ENCODE results near the gene CDK5RAP3. TPM values are rescaled to one million over a fixed set of nuclear protein-coding genes. Genes with fewer than 3 reads are reported as not detected.

CDK5RAP3 gene
- polyA plus RNA-seq, 1 donor, result 80.2 TPM

GRCh38 chr17:47948706-47949196 lies 22.2 kb upstream of the CDK5RAP3 start:
- no peak for DNase-seq (ENCODE audit: low read depth)

DNA sequence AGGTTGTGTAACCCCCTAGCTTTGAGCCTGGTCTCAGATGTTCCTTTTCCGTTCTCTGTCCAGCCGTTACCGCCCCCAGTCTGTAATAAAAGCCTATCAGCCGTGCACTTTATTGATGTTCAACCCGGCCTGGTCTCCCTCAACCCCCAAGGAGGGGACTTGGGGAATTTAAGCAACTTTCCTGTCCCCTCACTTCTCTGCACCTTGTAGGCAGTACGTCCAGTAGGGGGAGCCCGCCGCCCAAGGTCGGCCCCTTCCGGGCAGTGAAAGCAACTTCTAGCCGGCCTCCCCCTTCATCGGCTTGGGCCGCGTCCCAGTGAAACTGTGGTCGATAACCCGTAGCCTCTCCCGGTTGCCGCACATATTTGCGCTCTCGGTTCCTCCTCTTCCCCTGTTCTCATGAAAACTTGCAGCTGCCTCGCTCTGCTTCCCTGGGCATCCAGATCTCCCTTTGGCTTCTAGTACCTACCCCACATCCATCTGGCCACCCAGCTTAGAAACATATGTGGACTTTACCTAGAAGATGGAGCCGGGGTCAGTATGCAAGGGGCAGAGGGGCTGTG lies 21.6 kb upstream of the CDK5RAP3 start:
- no peak for DNase-seq (ENCODE audit: low read depth)

- no peak for DNase-seq (ENCODE audit: low read depth)
Observed at GRCh38 chr17:47949946-47950345, 21.0 kb upstream of the CDK5RAP3 start.

GRCh38 chr17:47950448-47950847 lies 20.5 kb upstream of the CDK5RAP3 start:
- no peak for DNase-seq (ENCODE audit: low read depth)

DNA sequence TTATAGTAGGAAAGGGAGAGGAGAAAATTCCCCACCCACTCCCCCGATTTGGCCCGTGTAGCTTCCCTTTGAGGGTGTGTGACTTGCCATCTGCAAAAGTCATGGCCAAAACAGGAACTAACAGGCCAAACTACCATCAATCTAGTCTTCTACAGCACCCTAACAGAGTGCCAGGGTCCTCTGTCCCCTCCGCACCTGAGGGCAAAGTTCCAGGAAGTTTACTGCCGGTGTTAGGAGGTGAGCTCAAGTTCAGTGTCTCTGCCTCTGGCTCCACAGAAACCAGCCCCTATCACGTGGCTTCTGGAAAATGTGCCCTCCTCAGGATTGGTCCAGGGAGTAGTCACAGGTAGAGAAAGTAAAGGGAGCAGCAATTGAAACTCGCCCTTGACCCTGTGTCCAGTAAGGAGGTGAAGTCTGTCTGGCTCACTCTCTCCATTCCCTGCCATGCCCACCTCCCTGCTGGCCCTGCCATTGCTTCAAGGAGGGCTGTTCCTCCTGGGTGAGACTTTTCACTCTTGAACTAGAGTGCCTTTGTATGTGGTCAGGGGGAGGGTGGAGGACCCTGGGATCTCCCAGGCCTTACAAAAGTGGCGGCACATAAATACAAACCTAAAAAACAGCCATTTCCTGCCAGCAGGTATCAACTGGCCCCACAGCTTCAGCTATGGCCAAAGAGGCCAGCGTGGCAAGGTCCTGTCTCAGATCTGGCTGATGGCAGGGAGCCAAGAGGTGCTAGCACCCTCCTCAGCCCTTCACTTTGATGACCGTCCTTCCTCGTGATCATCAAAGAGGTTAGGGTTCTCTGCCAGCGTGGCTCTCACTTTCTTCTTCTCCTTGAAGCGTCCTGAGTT lies 18.5 kb upstream of the CDK5RAP3 start:
- no peak for DNase-seq (ENCODE audit: low read depth)

DNA sequence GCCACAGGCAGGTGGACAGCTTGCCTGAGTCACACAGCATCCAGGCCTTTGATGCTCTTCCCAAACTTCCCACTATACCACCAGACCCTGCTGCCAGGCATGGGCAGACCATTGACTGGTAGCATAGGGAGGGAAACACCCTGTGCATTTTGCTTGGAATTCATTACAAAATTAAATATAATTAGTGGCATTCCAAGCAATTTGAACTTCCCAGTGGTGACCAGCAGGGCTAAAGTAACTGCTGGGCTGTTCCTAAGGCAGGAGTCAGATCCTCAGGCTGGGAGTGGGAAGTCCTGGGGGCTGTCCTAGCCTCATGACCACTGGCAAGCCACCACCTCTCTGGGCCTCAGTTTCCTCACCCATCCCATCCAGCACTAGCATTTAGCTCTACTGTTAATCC lies 17.0 kb upstream of the CDK5RAP3 start:
- no peak for DNase-seq (ENCODE audit: low read depth)

GRCh38 chr17:47955497-47956461 lies 15.1 kb upstream of the CDK5RAP3 start:
- no peak for DNase-seq (ENCODE audit: low read depth)

- no peak for DNase-seq (ENCODE audit: low read depth)
Observed at GRCh38 chr17:47956791-47957590, 13.9 kb upstream of the CDK5RAP3 start.

DNA sequence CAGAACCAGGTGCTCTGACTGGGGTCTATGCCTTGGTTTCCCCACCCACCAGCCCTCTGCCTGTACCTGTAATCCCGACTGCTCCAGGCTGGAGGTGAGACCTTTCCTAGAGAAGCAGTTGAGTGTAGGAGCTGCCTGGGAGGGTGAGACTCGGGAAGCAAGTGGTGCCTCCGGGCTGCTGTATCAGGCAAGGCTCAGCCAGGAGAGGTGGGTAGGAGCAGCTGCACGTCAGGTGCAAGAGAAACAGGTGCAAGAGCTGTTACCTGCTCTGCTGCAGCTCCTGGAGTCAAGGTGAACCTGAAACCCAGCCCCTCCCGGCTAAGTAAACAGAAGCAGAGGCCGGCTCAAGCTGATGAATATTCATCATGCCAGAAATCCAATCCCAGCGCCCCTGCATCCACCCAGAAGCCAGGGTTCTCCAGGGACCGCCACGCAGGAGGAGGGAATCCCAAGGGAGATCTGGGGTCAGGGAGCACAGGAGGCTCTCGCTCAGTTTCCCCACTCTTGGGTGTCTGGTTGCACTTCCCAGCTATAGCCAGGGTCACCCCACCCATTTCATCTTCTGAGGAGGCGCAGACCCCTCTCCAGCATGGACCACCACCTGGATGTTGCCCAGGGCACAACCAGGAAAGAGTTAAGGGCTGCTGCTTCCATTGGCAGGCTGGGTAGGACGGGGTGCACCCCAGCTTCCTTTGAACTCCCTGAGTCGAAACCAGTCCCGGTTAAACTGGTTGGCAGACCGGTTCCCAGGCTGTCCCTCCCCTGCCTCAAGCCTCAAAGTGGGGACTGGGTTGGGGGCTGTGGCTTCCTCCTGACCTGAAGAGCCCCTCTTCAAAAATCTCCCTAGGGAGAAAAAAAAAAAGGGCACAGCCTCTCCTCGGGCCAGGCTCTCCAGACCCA lies 13.1 kb upstream of the CDK5RAP3 start, which contains the start of gene PRR15L:
Gene PRR15L, minus strand, starts transcription at position 293 of the 900 bp plus-strand sequence. CDS start 4,649 bp downstream, outside the sequence.
- no peak for DNase-seq (ENCODE audit: low read depth)

GRCh38 chr17:47959825-47960655 lies 10.9 kb upstream of the CDK5RAP3 start:
- DNase-seq (ENCODE audit: low read depth), result no peak

DNA sequence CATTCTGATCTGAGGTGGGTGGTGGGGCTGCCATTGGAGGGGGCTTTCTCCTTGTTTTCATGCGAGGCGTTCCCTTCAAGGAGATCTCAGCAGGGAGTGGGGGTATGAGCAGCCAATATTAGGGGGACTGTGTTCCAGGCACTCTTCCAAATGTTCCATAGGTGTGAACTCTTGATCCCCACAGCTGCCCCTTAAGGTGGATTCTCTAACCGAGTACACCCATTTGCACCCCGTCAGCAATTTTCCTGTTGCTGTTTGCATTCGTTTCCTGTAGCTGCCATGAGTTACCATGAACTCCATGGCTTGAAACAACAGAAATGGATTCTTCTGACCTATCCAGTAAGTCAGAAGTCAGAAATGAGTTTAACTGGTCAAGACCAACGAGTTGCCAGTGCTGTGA lies 9.5 kb upstream of the CDK5RAP3 start:
- DNase-seq (ENCODE audit: low read depth), result no peak

DNA sequence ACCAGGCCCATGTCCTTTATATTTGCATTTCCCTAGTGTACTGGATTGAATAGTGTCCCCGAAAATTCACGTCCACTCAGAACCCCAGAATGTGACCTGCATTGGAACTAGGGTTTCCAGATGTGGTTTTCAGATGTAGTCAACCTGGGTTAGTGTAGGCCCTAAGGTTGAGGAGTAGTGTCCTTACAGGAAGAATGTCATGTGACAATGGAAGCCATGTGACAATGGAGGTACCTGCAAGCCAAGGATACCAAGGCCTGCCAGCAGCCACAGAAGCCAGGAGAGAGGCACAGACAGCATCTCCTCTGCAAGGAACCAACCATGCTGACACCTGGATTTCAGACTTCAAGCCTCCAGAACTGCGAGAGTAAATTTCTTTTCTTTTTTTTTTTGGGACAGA lies 8.0 kb upstream of the CDK5RAP3 start:
- no peak for DNase-seq (ENCODE audit: low read depth)

GRCh38 chr17:47964856-47965255 lies 6.1 kb upstream of the CDK5RAP3 start:
- DNase-seq (ENCODE audit: low read depth), result no peak

DNA sequence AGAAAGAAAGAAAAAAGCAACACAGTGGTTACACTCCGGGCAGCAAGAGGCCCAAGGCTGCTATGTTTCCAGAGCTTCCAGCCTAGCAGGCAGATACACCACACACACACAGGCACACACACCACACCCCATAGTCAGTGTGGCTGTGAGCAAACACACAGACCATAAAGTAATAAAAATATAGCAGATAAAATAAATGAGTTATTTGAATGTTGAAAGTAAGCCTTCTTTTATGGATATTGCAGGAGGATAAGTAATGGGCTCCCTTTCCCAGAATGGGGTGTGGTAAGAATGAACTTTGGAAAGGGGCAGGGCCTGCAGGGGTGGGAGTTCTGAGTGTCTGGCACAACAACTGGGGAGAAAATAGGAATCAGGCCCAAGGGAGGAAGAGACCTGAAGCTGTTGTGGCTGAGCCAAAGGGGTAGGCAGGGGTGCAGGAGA lies 4.8 kb upstream of the CDK5RAP3 start:
- no peak for DNase-seq (ENCODE audit: low read depth)

DNA sequence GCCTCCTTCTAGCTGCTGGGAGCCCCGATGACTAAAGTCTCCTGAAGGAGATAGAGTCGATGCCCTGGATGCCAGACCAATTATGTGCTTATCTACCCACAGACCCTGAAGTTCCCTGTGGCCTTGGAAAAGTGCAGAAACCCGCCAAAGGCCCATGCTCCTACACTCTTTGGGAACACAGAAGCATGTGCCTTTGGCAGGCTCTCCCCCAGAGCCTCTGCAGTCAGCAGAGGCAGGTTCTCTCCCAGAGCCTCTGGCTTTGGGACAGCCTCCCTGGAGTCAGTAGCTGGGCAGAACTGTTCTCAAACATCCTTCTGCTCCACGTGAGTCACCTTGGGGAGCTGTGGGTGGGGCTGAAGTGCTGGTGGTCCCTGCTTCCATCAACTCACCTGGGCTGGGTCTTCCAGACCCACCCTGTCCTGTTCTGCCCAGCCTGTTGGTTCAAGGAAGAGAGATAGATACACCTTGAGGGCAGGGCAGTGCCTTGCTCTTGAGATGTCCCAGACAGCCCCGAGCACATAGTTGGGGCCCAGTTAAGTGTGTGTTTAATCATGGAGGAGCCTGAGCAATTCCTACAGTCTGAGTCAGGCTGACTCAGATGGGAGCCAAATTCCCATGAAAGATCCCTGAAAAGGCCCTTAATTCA lies 3.2 kb upstream of the CDK5RAP3 start:
- DNase-seq (ENCODE audit: low read depth), result no peak

DNA sequence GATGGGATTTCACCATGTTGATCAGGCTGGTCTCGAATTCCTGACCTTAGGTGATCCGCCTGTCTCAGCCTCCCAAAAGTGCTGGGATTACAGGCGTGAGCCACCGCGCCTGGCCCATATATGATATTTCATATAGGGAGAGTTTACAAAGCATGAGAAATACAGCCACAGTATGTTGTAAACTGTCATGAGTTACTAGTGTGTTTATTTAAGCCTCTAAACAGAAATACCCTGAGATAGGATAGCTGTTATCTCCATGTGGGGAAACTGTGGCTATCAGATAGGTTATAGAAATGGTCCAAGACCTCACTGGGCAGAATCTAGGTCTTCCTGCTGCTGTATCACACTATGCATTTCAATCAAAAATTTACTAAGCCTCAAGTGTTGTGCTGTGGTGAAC lies 2.1 kb upstream of the CDK5RAP3 start:
- DNase-seq (ENCODE audit: low read depth), result no peak

- DNase-seq (ENCODE audit: low read depth), result no peak
Observed at GRCh38 chr17:47969930-47970724, 786 bp upstream of the CDK5RAP3 start.

- no peak for DNase-seq (ENCODE audit: low read depth)
Observed at GRCh38 chr17:47973541-47973940, 2.6 kb downstream of the CDK5RAP3 start.

Measured in forelimb muscle (tissue), 1 donor.